Measurements from ENCODE around the gene TEKTIP1.
"Not testable (repeated sequence)": the region's sequence is repeated elsewhere in the genome, so short reads cannot be mapped to it uniquely, and the experiment has no call there.

Gene TEKTIP1

GRCh38 chr19:3523361-3524077 lies 15.5 kb upstream of the TEKTIP1 start:
- no peak for DNase-seq (ENCODE audit: low read depth, low spot score)

GRCh38 chr19:3524078-3524842 lies 14.7 kb upstream of the TEKTIP1 start:
- no peak for DNase-seq (ENCODE audit: low read depth, low spot score)

GRCh38 chr19:3524904-3525451 lies 14.0 kb upstream of the TEKTIP1 start:
- DNase-seq (ENCODE audit: low read depth, low spot score), result no peak

GRCh38 chr19:3526507-3527237 lies 12.3 kb upstream of the TEKTIP1 start:
- DNase-seq (ENCODE audit: low read depth, low spot score), result no peak

GRCh38 chr19:3527238-3527910 lies 11.6 kb upstream of the TEKTIP1 start:
- DNase-seq (ENCODE audit: low read depth, low spot score), result no peak

GRCh38 chr19:3528080-3528479 lies 10.9 kb upstream of the TEKTIP1 start:
- no peak for DNase-seq (ENCODE audit: low read depth, low spot score)

- DNase-seq (ENCODE audit: low read depth, low spot score), result no peak
Observed at GRCh38 chr19:3528539-3529211, 10.3 kb upstream of the TEKTIP1 start.

GRCh38 chr19:3529299-3529698 lies 9.7 kb upstream of the TEKTIP1 start:
- not testable (repeated sequence) for DNase-seq (ENCODE audit: low read depth, low spot score)

- no peak for DNase-seq (ENCODE audit: low read depth, low spot score)
Observed at GRCh38 chr19:3530389-3530788, 8.6 kb upstream of the TEKTIP1 start.

GRCh38 chr19:3531716-3532115 lies 7.3 kb upstream of the TEKTIP1 start:
- DNase-seq (ENCODE audit: low read depth, low spot score), result no peak

GRCh38 chr19:3532154-3532786 lies 6.7 kb upstream of the TEKTIP1 start:
- DNase-seq (ENCODE audit: low read depth, low spot score), result no peak

GRCh38 chr19:3533033-3533432 lies 5.9 kb upstream of the TEKTIP1 start:
- DNase-seq (ENCODE audit: low read depth, low spot score), result no peak

GRCh38 chr19:3533563-3534216 lies 5.3 kb upstream of the TEKTIP1 start:
- no peak for DNase-seq (ENCODE audit: low read depth, low spot score)

- DNase-seq (ENCODE audit: low read depth, low spot score), result no peak
Observed at GRCh38 chr19:3534375-3535234, 4.4 kb upstream of the TEKTIP1 start.

- no peak for DNase-seq (ENCODE audit: low read depth, low spot score)
Observed at GRCh38 chr19:3535235-3535535, 3.8 kb upstream of the TEKTIP1 start.

- DNase-seq (ENCODE audit: low read depth, low spot score), result no peak
Observed at GRCh38 chr19:3535563-3535965, 3.4 kb upstream of the TEKTIP1 start.

GRCh38 chr19:3535981-3536380 lies 3.0 kb upstream of the TEKTIP1 start:
- no peak for DNase-seq (ENCODE audit: low read depth, low spot score)

- DNase-seq (ENCODE audit: low read depth, low spot score), result no peak
Observed at GRCh38 chr19:3536429-3537100, 2.4 kb upstream of the TEKTIP1 start.

- DNase-seq (ENCODE audit: low read depth, low spot score), result no peak
Observed at GRCh38 chr19:3537101-3537437, 1.9 kb upstream of the TEKTIP1 start.
